PC-3 (cell line): ENCODE measurements around the gene PRDM5. TPM values are rescaled to one million over a fixed set of nuclear protein-coding genes. Genes with fewer than 3 reads are reported as not detected.

ENCODE experiments used
- ATAC-seq: fragments of 200-7000 bp; cut with Tn5 transposase; 2 replicates; pipeline ENCODE4 v1.9.1; 2020; ENCODE audit warnings: mild to moderate bottlenecking, moderate library complexity
- BruUV-seq: library from RNA; stranded (reverse); fragments of 400-500 nt; replicated peaks from 2 replicates; lab custom pipeline; 2021; lab: Mats Ljungman, UMichigan
- CTCF ChIA-PET: fragments of 300-600 bp; sonication (Branson Sonifier 250); formaldehyde crosslinking; loops from one replicate; lab custom pipeline; 2022; ENCODE audit warnings: antibody characterized with exemption; lab: Charles Lee
- POLR2A ChIA-PET: fragments of 300-600 bp; sonication (Branson Sonifier 250); formaldehyde crosslinking; loops from one replicate; lab custom pipeline; 2022; ENCODE audit warnings: antibody characterized with exemption; ENCODE audit not compliant: unreplicated experiment; lab: Charles Lee
- DNase-seq: peaks from one replicate; pipeline ENCODE4 v3.0.0-alpha.2; 2015
- H2AFZ ChIP-seq: fragments of 300-600 bp; sonication (generic); 2 replicates; pipeline ENCODE4 v1.6.0; 2016; ENCODE audit warnings: antibody characterized with exemption, low read length
- H3F3A ChIP-seq: fragments of 300-600 bp; sonication (generic); one replicate; pipeline ENCODE4 v1.6.0; 2017; ENCODE audit warnings: antibody characterized with exemption, low read length, control low read depth, mild to moderate bottlenecking; ENCODE audit not compliant: unreplicated experiment
- H3K27ac ChIP-seq: fragments of 300-600 bp; sonication (generic); 2 replicates; pipeline ENCODE4 v1.5.1; 2016; ENCODE audit warnings: mild to moderate bottlenecking, low read length
- H3K27me3 ChIP-seq: fragments of 300-600 bp; sonication (generic); 2 replicates; pipeline ENCODE4 v1.6.1; 2016; ENCODE audit warnings: low read length, mixed read lengths
- H3K36me3 ChIP-seq: fragments of 300-600 bp; sonication (generic); 2 replicates; pipeline ENCODE4 v1.6.1; 2016; ENCODE audit warnings: low read depth, mixed run types, low read length, mixed read lengths
- H3K4me1 ChIP-seq: fragments of 300-600 bp; sonication (generic); 2 replicates; pipeline ENCODE4 v1.5.1; 2016; ENCODE audit warnings: low read length; ENCODE audit not compliant: insufficient read depth
- H3K4me2 ChIP-seq: fragments of 300-600 bp; sonication (generic); 2 replicates; pipeline ENCODE4 v1.6.0; 2016; ENCODE audit warnings: low read length
- H3K4me3 ChIP-seq: fragments of 300-600 bp; sonication (generic); 2 replicates; pipeline ENCODE4 v1.5.1; 2016; ENCODE audit warnings: mild to moderate bottlenecking, low read length, mixed read lengths
- H3K79me2 ChIP-seq: fragments of 300-600 bp; sonication (generic); 2 replicates; pipeline ENCODE4 v1.6.1; 2017; ENCODE audit warnings: low read length, mixed read lengths
- H3K9ac ChIP-seq: fragments of 300-600 bp; sonication (generic); 2 replicates; pipeline ENCODE4 v1.6.0; 2016; ENCODE audit warnings: mild to moderate bottlenecking, low read length
- H3K9me2 ChIP-seq: fragments of 300-600 bp; sonication (generic); replicated peaks from 2 replicates; pipeline ENCODE4 v1.6.1; 2016; ENCODE audit warnings: mixed run types, low read length, mixed read lengths
- H3K9me3 ChIP-seq: fragments of 300-600 bp; sonication (generic); 2 replicates; pipeline ENCODE4 v1.6.1; 2016; ENCODE audit warnings: low read length, mixed read lengths
- H4K20me1 ChIP-seq: fragments of 300-600 bp; sonication (generic); 2 replicates; pipeline ENCODE4 v1.6.1; 2016; ENCODE audit warnings: low read length, mixed read lengths
- EZH2 ChIP-seq: fragments of 300-600 bp; sonication (generic); IDR thresholded peaks from one replicate; pipeline ENCODE4 v1.6.1; 2017; ENCODE audit warnings: antibody characterized with exemption, mild to moderate bottlenecking, low read length; ENCODE audit not compliant: unreplicated experiment
- EZH2phosphoT487 ChIP-seq: fragments of 300-600 bp; sonication (generic); IDR thresholded peaks from 2 replicates; pipeline ENCODE4 v1.6.1; 2018; ENCODE audit warnings: mild to moderate bottlenecking, antibody characterized with exemption, low read length, borderline replicate concordance
- intact Hi-C: fragments of 100-400 bp; cut with micrococcal nuclease; formaldehyde crosslinking; loops from 2 replicates; pipeline ENCODE4 v1.9.0; 2023
- total RNA-seq: library from RNA; depleted of rRNA; stranded (reverse); fragments of >200 nt; gene quantifications from 2 replicates; pipeline ENCODE4 v1.2.3, GENCODE V29; 2014
- TF ChIP-seq, protein P1 (sequence below): fragments of 300-600 bp; sonication (generic); conservative IDR thresholded peaks from 2 replicates; pipeline ENCODE4 v1.5.1; 2017; ENCODE audit warnings: antibody characterized with exemption, low read depth, mild to moderate bottlenecking, low read length

The PRDM5 gene
- total RNA-seq, 1 experiment from 2014 or later: 2.4 TPM

DNA sequence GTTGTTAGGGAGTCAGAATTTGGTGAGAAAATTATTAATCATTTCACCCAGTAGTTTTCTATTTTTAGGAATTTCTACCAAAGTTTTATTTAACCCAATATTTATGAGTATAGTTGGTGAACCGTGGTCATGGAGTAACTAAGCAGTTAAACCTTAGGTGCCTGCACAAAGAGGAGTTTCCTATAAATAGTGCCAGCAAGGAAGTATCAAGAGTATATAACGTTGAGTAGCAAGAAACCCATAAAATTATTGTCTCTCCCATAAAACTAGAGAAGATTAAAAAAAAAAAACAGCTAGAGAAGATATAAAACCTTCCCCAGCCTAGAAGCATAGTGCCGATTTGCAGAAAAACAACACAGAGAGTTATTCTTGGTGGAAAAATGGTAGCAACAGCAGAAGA, 158.9 kb downstream of the PRDM5 start:
- Histone ChIP-seq H3K4me3 (no peak overlapping the region), H3K9me3 (no peaks in the 10 kb centered on the region), H3K9ac (no peak overlapping the region), H3K27me3 (no peaks in the 10 kb centered on the region), H3K27ac (no peak overlapping the region), H4K20me1 (no peaks in the 10 kb centered on the region), H3F3A (no peaks in the 10 kb centered on the region), H3K79me2 (no peaks in the 10 kb centered on the region), H3K36me3 (no peaks in the 10 kb centered on the region), H2AFZ (no peak overlapping the region), H3K4me2 (no peak overlapping the region), H3K4me1 (no peaks in the 10 kb centered on the region), H3K9me2 (no peaks in the 10 kb centered on the region)
- DNase-seq: no peak
- TF ChIP-seq, protein P1, sequence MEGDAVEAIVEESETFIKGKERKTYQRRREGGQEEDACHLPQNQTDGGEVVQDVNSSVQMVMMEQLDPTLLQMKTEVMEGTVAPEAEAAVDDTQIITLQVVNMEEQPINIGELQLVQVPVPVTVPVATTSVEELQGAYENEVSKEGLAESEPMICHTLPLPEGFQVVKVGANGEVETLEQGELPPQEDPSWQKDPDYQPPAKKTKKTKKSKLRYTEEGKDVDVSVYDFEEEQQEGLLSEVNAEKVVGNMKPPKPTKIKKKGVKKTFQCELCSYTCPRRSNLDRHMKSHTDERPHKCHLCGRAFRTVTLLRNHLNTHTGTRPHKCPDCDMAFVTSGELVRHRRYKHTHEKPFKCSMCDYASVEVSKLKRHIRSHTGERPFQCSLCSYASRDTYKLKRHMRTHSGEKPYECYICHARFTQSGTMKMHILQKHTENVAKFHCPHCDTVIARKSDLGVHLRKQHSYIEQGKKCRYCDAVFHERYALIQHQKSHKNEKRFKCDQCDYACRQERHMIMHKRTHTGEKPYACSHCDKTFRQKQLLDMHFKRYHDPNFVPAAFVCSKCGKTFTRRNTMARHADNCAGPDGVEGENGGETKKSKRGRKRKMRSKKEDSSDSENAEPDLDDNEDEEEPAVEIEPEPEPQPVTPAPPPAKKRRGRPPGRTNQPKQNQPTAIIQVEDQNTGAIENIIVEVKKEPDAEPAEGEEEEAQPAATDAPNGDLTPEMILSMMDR: no peak
- TF ChIP-seq EZH2phosphoT487 (no peak), EZH2 (no peak)
- intact Hi-C loops: no loop called here
- ChIA-PET CTCF (no interaction called here), POLR2A (interaction anchor here (0.6 kb wide), 1 partner anchor 67 kb away, joined by 6 read pairs; no protein-coding TSS in a partner anchor)
- BruUV-seq: no TSS peak
- ATAC-seq: no peak

DNA sequence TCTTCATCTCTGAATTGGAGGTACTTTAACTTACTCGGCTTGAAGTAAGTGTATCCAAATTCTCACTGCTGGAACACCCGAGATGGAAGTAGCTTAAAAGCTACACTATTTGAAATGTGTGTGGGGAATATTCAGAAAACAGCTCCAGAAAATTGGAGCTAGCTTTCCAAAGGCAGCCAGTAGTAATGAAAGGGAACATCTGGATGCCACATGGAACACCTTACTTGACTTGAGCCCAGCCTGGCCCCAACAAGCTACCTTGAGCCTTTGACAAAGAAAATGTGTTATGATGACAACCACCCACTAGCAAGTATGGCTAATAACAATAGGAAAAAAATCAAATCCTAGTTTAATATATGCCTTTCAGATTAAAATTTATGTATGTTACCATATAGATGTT, 161.5 kb downstream of the PRDM5 start:
- Histone ChIP-seq H2AFZ (no peak overlapping the region), H3K79me2 (no peaks in the 10 kb centered on the region), H3K4me3 (no peak overlapping the region), H3K27ac (no peak overlapping the region), H3K36me3 (no peaks in the 10 kb centered on the region), H3K4me2 (no peak overlapping the region), H3K4me1 (no peaks in the 10 kb centered on the region), H3K9me2 (no peaks in the 10 kb centered on the region), H3F3A (no peaks in the 10 kb centered on the region), H3K27me3 (no peaks in the 10 kb centered on the region), H4K20me1 (no peaks in the 10 kb centered on the region), H3K9ac (no peak overlapping the region), H3K9me3 (no peaks in the 10 kb centered on the region)
- BruUV-seq: no TSS peak
- DNase-seq (no peak), ATAC-seq (no peak)
- POLR2A ChIA-PET: no interaction called here
- TF ChIP-seq, protein P1: no peak
- TF ChIP-seq EZH2: no peak
- no peak for TF ChIP-seq EZH2phosphoT487
- CTCF ChIA-PET: no interaction called here
- intact Hi-C loops: no loop called here

DNA sequence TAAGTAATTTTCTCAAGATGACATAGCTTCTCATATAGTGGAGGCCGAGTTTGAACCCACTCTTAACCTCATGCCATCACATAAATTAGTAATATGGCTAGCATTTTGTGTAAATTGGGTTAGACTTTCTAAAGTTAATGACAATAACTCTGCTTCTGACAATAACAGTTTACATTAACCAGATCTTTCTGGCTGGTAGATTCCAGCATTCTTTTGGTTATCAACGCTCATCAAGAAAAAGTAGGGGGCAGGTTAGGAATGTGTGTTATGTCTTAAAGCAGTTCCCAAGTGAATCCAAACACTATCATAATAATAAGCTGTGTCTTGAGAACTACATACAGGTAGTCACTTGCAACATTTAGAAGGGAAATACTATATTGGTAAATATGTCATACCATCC, 162.5 kb downstream of the PRDM5 start:
- intact Hi-C loops: no loop called here
- ChIA-PET CTCF (no interaction called here), POLR2A (no interaction called here)
- H3K27ac ChIP-seq: no peak overlapping the region
- H2AFZ ChIP-seq: no peak overlapping the region
- H3F3A ChIP-seq: no peaks in the 10 kb centered on the region
- BruUV-seq: no TSS peak
- H3K27me3 ChIP-seq: no peaks in the 10 kb centered on the region
- no peaks in the 10 kb centered on the region for H4K20me1 ChIP-seq
- ATAC-seq (no peak), DNase-seq (no peak)
- TF ChIP-seq, protein P1: no peak
- no peaks in the 10 kb centered on the region for H3K4me1 ChIP-seq
- no peaks in the 10 kb centered on the region for H3K9me2 ChIP-seq
- H3K79me2 ChIP-seq: no peaks in the 10 kb centered on the region
- H3K9me3 ChIP-seq: no peaks in the 10 kb centered on the region
- H3K4me3 ChIP-seq: no peak overlapping the region
- H3K4me2 ChIP-seq: no peak overlapping the region
- no peaks in the 10 kb centered on the region for H3K36me3 ChIP-seq
- H3K9ac ChIP-seq: no peak overlapping the region
